Transverse colon (tissue), 4 donors: ENCODE measurements around the gene MANF. TPM values are rescaled to one million over a fixed set of nuclear protein-coding genes. Genes with fewer than 3 reads are reported as not detected.

Experiments used
- DNase-seq: peaks from one replicate; pipeline ENCODE4 v3.0.0-alpha.2; 2019
- H3K27ac ChIP-seq, 4 donors: fragments of 200-600 bp; sonication (generic); 2 replicates each; pipeline ENCODE4 v1.5.1; 2016 to 2018; ENCODE audit warnings: inconsistent platforms in 4 of 4
- H3K27me3 ChIP-seq: fragments of 200-600 bp; sonication (generic); 2 replicates; pipeline ENCODE4 v1.5.1; 2017; ENCODE audit warnings: inconsistent platforms
- H3K36me3 ChIP-seq, 4 donors: fragments of 200-600 bp; sonication (generic); 2 replicates each; pipeline ENCODE4 v1.5.1; 2017 to 2019; ENCODE audit warnings: inconsistent platforms in 4 of 4
- H3K4me1 ChIP-seq, 4 donors: fragments of 200-600 bp; sonication (generic); 2 replicates each; pipeline ENCODE4 v1.5.1; 2017 to 2020; ENCODE audit warnings: inconsistent platforms in 4 of 4
- H3K4me3 ChIP-seq, 4 donors: fragments of 200-600 bp; sonication (generic); 1 replicate in 1 of 4; 2 replicates in 3 of 4; pipeline versions ENCODE4 v1.5.1 to v1.6.1; 2017 to 2019; ENCODE audit warnings: inconsistent platforms in 4 of 4
- H3K9me3 ChIP-seq, 2 donors: fragments of 200-600 bp; sonication (generic); 2 replicates each; pipeline ENCODE4 v1.5.1; 2017 to 2019; ENCODE audit warnings: inconsistent platforms in 2 of 2
- CTCF ChIP-seq, 5 experiments: fragments of 200-600 bp in 3 of 5; fragments of 450-650 bp in 2 of 5; sonication (generic) in 3 of 5; IDR thresholded peaks; 1 replicate in 2 of 5; 2 replicates in 3 of 5; pipeline ENCODE4 v1.5.1; 2016 to 2017; ENCODE audit warnings: antibody characterized with exemption in 5 of 5, inconsistent platforms in 3 of 5, mild to moderate bottlenecking in 2 of 5, moderate library complexity in 1 of 5
- EP300 ChIP-seq: sonication (generic); formaldehyde crosslinking; IDR thresholded peaks from one replicate; pipeline ENCODE4 v1.6.1; 2017; ENCODE audit warnings: antibody characterized with exemption, low read depth
- POLR2A ChIP-seq: fragments of 450-650 bp; IDR thresholded peaks from one replicate; pipeline ENCODE4 v1.6.1; 2016; ENCODE audit warnings: antibody characterized with exemption, mild to moderate bottlenecking, moderate library complexity
- POLR2AphosphoS5 ChIP-seq, 3 donors: sonication (generic); formaldehyde crosslinking; IDR thresholded peaks; one replicate each; pipeline ENCODE4 v1.6.1; 2016; ENCODE audit warnings: antibody characterized with exemption in 3 of 3
- WGBS, 2 donors: methylation state at CpG; one replicate each; pipeline ENCODE4 v1.1.5; 2018; ENCODE audit warnings: low coverage in 1 of 2; 5-methylcytosine and 5-hydroxymethylcytosine counted together
- in situ Hi-C, 4 donors: fragments of 200-750 bp; cut with MboI; loops; one replicate each; pipeline versions ENCODE4 v1.15.0 to v1.15.1; 2017; ENCODE audit warnings: low sequenced_read_pairs in 3 of 4, low pct_ligation_motif_present in 1 of 4, low pct_unique_long_range_greater_than_20kb in 1 of 4
- intact Hi-C: fragments of 100-400 bp; cut with DNase I; formaldehyde crosslinking; loops from one replicate; pipeline ENCODE4 v1.15.1; 2023; ENCODE audit warnings: low total_unique reads
- total RNA-seq, 4 donors: library from RNA; depleted of rRNA; stranded (reverse); fragments of >200 nt; gene quantifications; one replicate each; pipeline ENCODE4 v1.1.0, GENCODE V29; 2016

Gene MANF
- 10 to 100 TPM; 15.7 to 56.2 (median 26.6) TPM for total RNA-seq

- peak within 1 kb of the TSS; percentile 70 to 91 (median 82) for H3K4me3 ChIP-seq
- peak within 1 kb of the TSS; percentile 93 to 94 (median 93) for H3K27ac ChIP-seq
- no peaks in the 10 kb centered on the region for H3K9me3 ChIP-seq
- DNase-seq: peak; percentile 98
- in situ Hi-C loops (loop anchor here (25.0 kb wide), 3 partner anchors 277 to 773 kb away; partner anchors contain the start of genes CISH (in 2 of the 4), MAPKAPK3 (in 2 of the 4) and TEX264 (in 1 of the 4)), intact Hi-C loops (no loop called here)
- no peaks in the 10 kb centered on the region for H3K36me3 ChIP-seq
- 0% methylated on average over 59 of the region's 65 CpGs; no CpG with 5 or more reads in 1 of the 2 donors for WGBS, 2 donors
- peaks cover 4 to 52% (median 46%) of the 10 kb centered on the region in 4 donors for H3K4me1 ChIP-seq
- no peaks in the 10 kb centered on the region for H3K27me3 ChIP-seq
- TF ChIP-seq CTCF (IDR thresholded peaks at IDR 0.05) (peak in 3 of 5 experiments; percentile 5 to 58 (median 54)), EP300 (no peak), POLR2AphosphoS5 (IDR thresholded peaks at IDR 0.05) (peak; percentile 85 to 90 (median 86)), POLR2A (peak; percentile 91)
These were observed at the start of gene MANF for GRCh38 chr3:51384726-51385473. Gene MANF, plus strand, starts transcription at chr3:51385291. Its CDS starts 52 bp downstream, at chr3:51385343.

GRCh38 chr3:51336261-51336660 is 48.8 kb upstream of the MANF start:
- TF ChIP-seq CTCF (IDR thresholded peaks at IDR 0.05): no peak
- no peak for TF ChIP-seq POLR2AphosphoS5 (IDR thresholded peaks at IDR 0.05)
- no peak for TF ChIP-seq POLR2A
- no peak for TF ChIP-seq EP300
- Histone ChIP-seq H3K4me1 (peaks cover 0 to 9% (median 0%) of the 10 kb centered on the region in 4 donors), H3K27ac (no peak overlapping the region), H3K36me3 (no peaks in the 10 kb centered on the region), H3K4me3 (no peak overlapping the region), H3K27me3 (no peaks in the 10 kb centered on the region), H3K9me3 (no peaks in the 10 kb centered on the region)
- no peak for DNase-seq
- intact Hi-C loops: no loop called here
- in situ Hi-C loops: no loop called here
- WGBS, 2 donors: 85% methylated on average over 1 of the region's 1 CpG; no CpG with 5 or more reads in 1 of the 2 donors

- peaks cover 0 to 9% (median 0%) of the 10 kb centered on the region in 4 donors for H3K4me1 ChIP-seq
- H3K9me3 ChIP-seq: no peaks in the 10 kb centered on the region
- H3K27ac ChIP-seq: no peak overlapping the region
- in situ Hi-C loops: no loop called here
- no peak overlapping the region for H3K4me3 ChIP-seq
- TF ChIP-seq POLR2A: no peak
- TF ChIP-seq EP300: no peak
- no peak for TF ChIP-seq CTCF (IDR thresholded peaks at IDR 0.05)
- TF ChIP-seq POLR2AphosphoS5 (IDR thresholded peaks at IDR 0.05): no peak
- no peak for DNase-seq
- WGBS, 2 donors: 85% methylated on average over 1 of the region's 1 CpG; no CpG with 5 or more reads in 1 of the 2 donors
- no peaks in the 10 kb centered on the region for H3K27me3 ChIP-seq
- intact Hi-C loops: no loop called here
- no peaks in the 10 kb centered on the region for H3K36me3 ChIP-seq
These were observed 47.4 kb upstream of the MANF start for GRCh38 chr3:51337666-51338065.

GRCh38 chr3:51338632-51339031 is 46.5 kb upstream of the MANF start:
- no peaks in the 10 kb centered on the region for H3K9me3 ChIP-seq
- H3K27ac ChIP-seq: no peak overlapping the region
- no peak overlapping the region for H3K4me3 ChIP-seq
- in situ Hi-C loops: no loop called here
- 53 to 72% methylated on average over 2 to 3 of the region's 3 CpGs for WGBS, 2 donors
- peaks cover 0 to 9% (median 0%) of the 10 kb centered on the region in 4 donors for H3K4me1 ChIP-seq
- no peak for DNase-seq
- H3K27me3 ChIP-seq: no peaks in the 10 kb centered on the region
- TF ChIP-seq POLR2AphosphoS5 (IDR thresholded peaks at IDR 0.05) (no peak), EP300 (no peak), POLR2A (no peak), CTCF (IDR thresholded peaks at IDR 0.05) (no peak)
- intact Hi-C loops: no loop called here
- H3K36me3 ChIP-seq: no peaks in the 10 kb centered on the region
